Thyroid gland (tissue), 4 donors: Measurements from ENCODE around the gene LCE1B. TPM values are rescaled to one million over a fixed set of nuclear protein-coding genes. Genes with fewer than 3 reads are reported as not detected.

Experiments used
- DNase-seq, 2 donors: peaks; one replicate each; pipeline ENCODE4 v3.0.0-alpha.2; 2019
- H3K27ac ChIP-seq, 3 donors: fragments of 200-600 bp; sonication (generic); 1 replicate in 2 of 3; 2 replicates in 1 of 3; pipeline ENCODE4 v1.5.1; 2016 to 2019; ENCODE audit warnings: mild to moderate bottlenecking in 1 of 3, moderate library complexity in 1 of 3
- H3K27me3 ChIP-seq: fragments of 200-600 bp; sonication (generic); one replicate; pipeline ENCODE4 v1.5.1; 2019
- H3K36me3 ChIP-seq, 2 donors: fragments of 200-600 bp; sonication (generic); one replicate each; pipeline ENCODE4 v1.5.1; 2016 to 2019
- H3K4me1 ChIP-seq, 2 donors: fragments of 200-600 bp; sonication (generic); one replicate each; pipeline ENCODE4 v1.5.1; 2017 to 2019
- H3K4me3 ChIP-seq, 3 donors: fragments of 200-600 bp; sonication (generic); replicated peaks in 1 of 3; 1 replicate in 2 of 3; 2 replicates in 1 of 3; pipeline ENCODE4 v1.5.1; 2016; ENCODE audit warnings: mild to moderate bottlenecking in 1 of 3
- H3K9me3 ChIP-seq: fragments of 200-600 bp; sonication (generic); one replicate; pipeline ENCODE4 v1.5.1; 2017
- POLR2A ChIP-seq, 2 donors: fragments of 450-650 bp; IDR thresholded peaks; one replicate each; pipeline ENCODE4 v1.6.1; 2017; ENCODE audit warnings: antibody characterized with exemption in 2 of 2, mild to moderate bottlenecking in 2 of 2, moderate library complexity in 1 of 2
- WGBS, 2 donors: methylation state at CpG; one replicate each; pipeline ENCODE4 v1.1.5; 2017; 5-methylcytosine and 5-hydroxymethylcytosine counted together
- intact Hi-C: fragments of 100-400 bp; cut with DNase I; formaldehyde crosslinking; loops from one replicate; pipeline ENCODE4 v1.15.1; 2023
- total RNA-seq, 4 donors: library from RNA; depleted of rRNA; stranded (reverse); fragments of >200 nt; gene quantifications; one replicate each; pipeline ENCODE4 v1.2.3, GENCODE V29; 2016
- TF ChIP-seq, protein P1 (sequence below), 6 experiments: fragments of 200-600 bp in 3 of 6; fragments of 450-650 bp in 3 of 6; sonication (generic) in 3 of 6; IDR thresholded peaks; one replicate each; pipeline ENCODE4 v1.5.1; 2016 to 2019; ENCODE audit warnings: antibody characterized with exemption in 6 of 6, mild to moderate bottlenecking in 2 of 6, inconsistent platforms in 1 of 6, moderate library complexity in 1 of 6

LCE1B gene
- total RNA-seq, 4 donors from 2014 or later, result not detected

DNA sequence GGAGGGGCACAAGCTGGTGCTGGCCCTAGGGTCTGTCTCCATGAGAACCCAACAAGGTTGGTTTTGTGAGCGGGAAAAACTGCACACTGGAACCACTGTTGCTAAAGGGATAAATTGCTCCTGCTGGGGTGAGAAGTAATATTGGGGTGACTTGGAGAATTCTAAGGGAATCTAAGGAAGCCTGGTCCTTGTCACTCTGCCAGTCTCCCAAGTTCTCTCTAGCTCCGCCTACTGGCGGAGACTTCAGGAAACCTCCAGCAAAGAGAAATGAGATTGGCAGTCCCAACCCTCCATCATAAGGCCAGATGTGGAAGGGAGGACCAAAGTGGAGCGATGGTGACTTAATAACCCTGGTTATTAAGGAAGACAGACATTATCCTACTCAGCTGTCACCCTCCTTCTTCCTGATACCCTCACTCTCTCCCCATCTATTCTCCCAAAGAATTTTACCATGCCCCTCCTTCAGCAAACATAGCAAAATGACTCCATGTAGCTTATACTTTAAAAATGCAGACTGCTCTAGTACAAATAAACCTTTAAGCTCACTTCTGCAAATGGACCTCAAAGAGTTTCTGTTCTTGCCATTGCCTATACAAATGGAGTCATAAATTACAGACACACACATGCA lies 34.1 kb upstream of the LCE1B start:
- DNase-seq, result no peak
- Histone ChIP-seq H3K36me3 (no peaks in the 10 kb centered on the region), H3K9me3 (no peaks in the 10 kb centered on the region), H3K27ac (no peak overlapping the region), H3K27me3 (no peaks in the 10 kb centered on the region), H3K4me3 (no peak overlapping the region), H3K4me1 (no peaks in the 10 kb centered on the region)
- WGBS, 2 donors, result 54 to 67% methylated on average over 4 of the region's 4 CpGs
- intact Hi-C loops, result no loop called here
- TF ChIP-seq, protein P1, sequence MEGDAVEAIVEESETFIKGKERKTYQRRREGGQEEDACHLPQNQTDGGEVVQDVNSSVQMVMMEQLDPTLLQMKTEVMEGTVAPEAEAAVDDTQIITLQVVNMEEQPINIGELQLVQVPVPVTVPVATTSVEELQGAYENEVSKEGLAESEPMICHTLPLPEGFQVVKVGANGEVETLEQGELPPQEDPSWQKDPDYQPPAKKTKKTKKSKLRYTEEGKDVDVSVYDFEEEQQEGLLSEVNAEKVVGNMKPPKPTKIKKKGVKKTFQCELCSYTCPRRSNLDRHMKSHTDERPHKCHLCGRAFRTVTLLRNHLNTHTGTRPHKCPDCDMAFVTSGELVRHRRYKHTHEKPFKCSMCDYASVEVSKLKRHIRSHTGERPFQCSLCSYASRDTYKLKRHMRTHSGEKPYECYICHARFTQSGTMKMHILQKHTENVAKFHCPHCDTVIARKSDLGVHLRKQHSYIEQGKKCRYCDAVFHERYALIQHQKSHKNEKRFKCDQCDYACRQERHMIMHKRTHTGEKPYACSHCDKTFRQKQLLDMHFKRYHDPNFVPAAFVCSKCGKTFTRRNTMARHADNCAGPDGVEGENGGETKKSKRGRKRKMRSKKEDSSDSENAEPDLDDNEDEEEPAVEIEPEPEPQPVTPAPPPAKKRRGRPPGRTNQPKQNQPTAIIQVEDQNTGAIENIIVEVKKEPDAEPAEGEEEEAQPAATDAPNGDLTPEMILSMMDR (IDR thresholded peaks at IDR 0.05), result peak in 1 of 6 experiments; percentile 8
- no peak for TF ChIP-seq POLR2A (IDR thresholded peaks at IDR 0.05)

DNA sequence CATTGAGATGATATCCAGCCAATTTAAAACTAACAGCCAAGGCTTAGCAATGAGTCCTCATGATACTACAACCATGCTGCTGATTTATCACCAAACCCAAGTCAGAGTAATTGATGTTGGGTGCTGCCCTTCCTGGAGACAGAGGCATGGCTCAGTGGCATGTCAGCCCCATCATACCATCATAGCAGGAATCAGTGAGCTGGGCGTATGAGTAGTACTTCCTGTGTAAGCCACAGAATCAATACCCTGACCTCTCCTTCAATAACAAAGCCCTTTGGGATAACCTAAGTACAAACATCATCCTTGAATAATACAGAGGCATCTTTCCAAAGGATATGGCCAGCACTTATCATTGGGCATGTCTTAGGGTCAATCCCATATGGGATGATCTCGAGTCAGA lies 28.7 kb upstream of the LCE1B start:
- 75 to 80% methylated on average over 2 of the region's 2 CpGs for WGBS, 2 donors

DNA sequence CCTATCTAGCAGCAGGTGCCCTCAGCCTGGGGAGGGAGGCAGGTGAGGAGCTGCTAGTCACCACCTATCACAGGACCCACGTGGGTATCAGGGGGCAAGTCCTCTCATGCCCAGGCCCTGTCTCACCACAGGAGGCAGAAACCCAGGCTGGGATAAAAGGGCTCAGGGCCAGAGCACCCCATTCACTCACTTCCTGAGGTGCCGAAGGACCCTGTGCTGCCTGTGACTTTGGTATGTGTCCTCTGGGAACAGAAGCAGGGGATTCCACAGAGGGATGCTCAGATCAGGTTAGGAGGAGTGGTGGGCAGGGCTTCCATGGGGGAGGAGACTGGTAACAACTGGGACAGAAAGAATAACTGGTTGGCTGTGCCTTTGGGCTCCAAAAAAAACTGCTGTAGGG lies 25.7 kb upstream of the LCE1B start, which contains the start of gene LCE1E:
Gene LCE1E (plus strand): TSS at position 181 of the 400 bp plus-strand sequence. CDS start 1,043 bp downstream, outside the sequence.
- no peak within 1 kb of the TSS for H3K4me3 ChIP-seq
- H3K27ac ChIP-seq, result no peak within 1 kb of the TSS
- 48 to 49% methylated on average over 2 of the region's 2 CpGs for WGBS, 2 donors
- intact Hi-C loops, result no loop called here
- no peaks in the 10 kb centered on the region for H3K36me3 ChIP-seq
- H3K4me1 ChIP-seq, result no peaks in the 10 kb centered on the region
- no peak for DNase-seq
- no peaks in the 10 kb centered on the region for H3K27me3 ChIP-seq
- TF ChIP-seq, protein P1 (IDR thresholded peaks at IDR 0.05), result no peak
- TF ChIP-seq POLR2A (IDR thresholded peaks at IDR 0.05), result no peak
- no peaks in the 10 kb centered on the region for H3K9me3 ChIP-seq

More for the DNA sequence above, 28.7 kb upstream of the LCE1B start:
- H3K9me3 ChIP-seq, result no peaks in the 10 kb centered on the region
- intact Hi-C loops, result no loop called here
- no peaks in the 10 kb centered on the region for H3K4me1 ChIP-seq
- H3K4me3 ChIP-seq, result no peak overlapping the region
- TF ChIP-seq POLR2A (IDR thresholded peaks at IDR 0.05), result no peak
- no peak overlapping the region for H3K27ac ChIP-seq
- no peaks in the 10 kb centered on the region for H3K36me3 ChIP-seq
- no peak for DNase-seq
- H3K27me3 ChIP-seq, result no peaks in the 10 kb centered on the region

DNA sequence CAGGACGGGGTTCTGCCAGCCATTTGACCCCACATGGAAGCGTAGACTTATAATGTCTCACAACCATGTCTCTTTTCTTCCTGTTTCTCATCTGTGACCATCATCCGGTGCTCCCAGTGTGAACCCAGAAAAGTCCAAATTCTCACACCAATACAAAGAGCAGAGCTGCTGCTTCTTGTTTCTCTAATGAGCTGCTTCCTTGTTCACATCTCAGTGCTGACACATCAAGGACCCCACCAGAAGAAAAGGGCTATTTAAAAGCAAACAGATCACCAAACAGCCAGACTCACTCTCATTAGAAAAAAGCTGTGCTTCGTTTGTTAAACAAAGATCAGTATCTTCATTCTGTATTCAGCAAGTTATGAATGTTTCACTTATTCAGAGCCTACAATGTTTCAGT lies 16.1 kb upstream of the LCE1B start:
- Histone ChIP-seq H3K27ac (no peak overlapping the region), H3K27me3 (no peaks in the 10 kb centered on the region), H3K9me3 (no peaks in the 10 kb centered on the region), H3K36me3 (no peaks in the 10 kb centered on the region), H3K4me1 (no peaks in the 10 kb centered on the region), H3K4me3 (no peak overlapping the region)
- TF ChIP-seq, protein P1 (IDR thresholded peaks at IDR 0.05), result no peak
- no peak for TF ChIP-seq POLR2A (IDR thresholded peaks at IDR 0.05)
- intact Hi-C loops, result no loop called here
- no peak for DNase-seq
- WGBS, 2 donors, result 68 to 72% methylated on average over 4 of the region's 4 CpGs

DNA sequence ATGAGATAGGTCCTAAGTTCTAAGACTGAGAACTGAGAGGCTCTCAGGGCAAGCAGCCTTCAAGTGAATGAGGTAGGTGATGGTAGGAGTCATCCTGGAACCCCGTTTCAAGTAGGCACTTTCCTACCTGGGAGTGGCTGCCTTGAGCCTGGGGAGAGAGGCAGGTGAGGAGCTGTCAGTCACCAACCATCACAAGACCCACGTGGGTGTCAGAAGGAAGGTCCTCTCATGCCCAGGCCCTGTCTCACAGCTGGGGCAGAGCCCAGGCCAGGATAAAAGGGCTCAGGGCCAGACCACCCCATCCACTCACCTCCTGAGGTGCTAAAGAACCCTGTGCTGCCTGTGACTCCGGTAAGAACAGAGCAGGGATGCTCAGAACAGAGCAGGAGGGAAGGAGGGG lies 15.3 kb upstream of the LCE1B start, which contains the start of gene LCE1D:
Gene LCE1D (plus strand): TSS at position 301 of the 400 bp plus-strand sequence. CDS start 1,074 bp downstream, outside the sequence.
- H3K9me3 ChIP-seq, result no peaks in the 10 kb centered on the region
- no peak within 1 kb of the TSS for H3K4me3 ChIP-seq
- intact Hi-C loops, result no loop called here
- WGBS, 2 donors, result 26 to 42% methylated on average over 2 to 3 of the region's 3 CpGs
- H3K4me1 ChIP-seq, result no peaks in the 10 kb centered on the region
- no peak for TF ChIP-seq POLR2A (IDR thresholded peaks at IDR 0.05)
- TF ChIP-seq, protein P1 (IDR thresholded peaks at IDR 0.05), result no peak
- DNase-seq, result no peak
- no peaks in the 10 kb centered on the region for H3K27me3 ChIP-seq
- no peak within 1 kb of the TSS for H3K27ac ChIP-seq
- no peaks in the 10 kb centered on the region for H3K36me3 ChIP-seq
